ENCODE measurements around the gene RECK. TPM values are rescaled to one million over a fixed set of nuclear protein-coding genes. Genes with fewer than 3 reads are reported as not detected.

Gene RECK
- 0.55 TPM for polyA plus RNA-seq (2012; ENCODE audit: insufficient read length, low read depth)

GRCh38 chr9:36036780-36037548 lies at the start of gene RECK:
Gene RECK, plus strand, starts transcription at chr9:36036913. Its CDS starts 86 bp downstream, at chr9:36036999.
- TF ChIP-seq TAF1 (IDR thresholded peaks at IDR 0.05; ENCODE audit: borderline replicate concordance, insufficient read depth, low read length) (no peak), POLR2AphosphoS5 (IDR thresholded peaks at IDR 0.05; ENCODE audit: low read depth, low read length) (no peak), SIN3A (IDR thresholded peaks at IDR 0.05; ENCODE audit: borderline replicate concordance, insufficient read depth, low read length) (no peak), FOXP2 (optimal IDR thresholded peaks at IDR 0.05; ENCODE audit: borderline replicate concordance, extremely low read depth, extremely low read length, insufficient read depth) (no peak), REST (IDR thresholded peaks at IDR 0.05; ENCODE audit: insufficient read depth in 1 of 2, low read depth in 2 of 2, low read length in 2 of 2) (no peak)

- TF ChIP-seq POLR2AphosphoS5 (IDR thresholded peaks at IDR 0.05; ENCODE audit: low read depth, low read length) (no peak), TAF1 (IDR thresholded peaks at IDR 0.05; ENCODE audit: borderline replicate concordance, insufficient read depth, low read length) (no peak)
Observed at GRCh38 chr9:35990155-35990554, 46.6 kb upstream of the RECK start.

- TF ChIP-seq SIN3A (IDR thresholded peaks at IDR 0.05; ENCODE audit: borderline replicate concordance, insufficient read depth, low read length) (no peak), POLR2AphosphoS5 (IDR thresholded peaks at IDR 0.05; ENCODE audit: low read depth, low read length) (no peak), REST (IDR thresholded peaks at IDR 0.05; ENCODE audit: insufficient read depth in 1 of 2, low read depth in 2 of 2, low read length in 2 of 2) (no peak), FOXP2 (optimal IDR thresholded peaks at IDR 0.05; ENCODE audit: borderline replicate concordance, extremely low read depth, extremely low read length, insufficient read depth) (no peak), TAF1 (IDR thresholded peaks at IDR 0.05; ENCODE audit: borderline replicate concordance, insufficient read depth, low read length) (no peak)
Observed at GRCh38 chr9:35993976-35994720, 42.6 kb upstream of the RECK start.

- TF ChIP-seq FOXP2 (optimal IDR thresholded peaks at IDR 0.05; ENCODE audit: borderline replicate concordance, extremely low read depth, extremely low read length, insufficient read depth) = no peak
- no peak for TF ChIP-seq POLR2AphosphoS5 (IDR thresholded peaks at IDR 0.05; ENCODE audit: low read depth, low read length)
- no peak for TF ChIP-seq SIN3A (IDR thresholded peaks at IDR 0.05; ENCODE audit: borderline replicate concordance, insufficient read depth, low read length)
- TF ChIP-seq TAF1 (IDR thresholded peaks at IDR 0.05; ENCODE audit: borderline replicate concordance, insufficient read depth, low read length) = no peak
- no peak for TF ChIP-seq REST (IDR thresholded peaks at IDR 0.05; ENCODE audit: insufficient read depth in 1 of 2, low read depth in 2 of 2, low read length in 2 of 2)
Observed at GRCh38 chr9:35994959-35995358, 41.8 kb upstream of the RECK start.

- TF ChIP-seq REST (IDR thresholded peaks at IDR 0.05; ENCODE audit: insufficient read depth in 1 of 2, low read depth in 2 of 2, low read length in 2 of 2) = no peak
- TF ChIP-seq TAF1 (IDR thresholded peaks at IDR 0.05; ENCODE audit: borderline replicate concordance, insufficient read depth, low read length) = no peak
- TF ChIP-seq SIN3A (IDR thresholded peaks at IDR 0.05; ENCODE audit: borderline replicate concordance, insufficient read depth, low read length) = no peak
- TF ChIP-seq FOXP2 (optimal IDR thresholded peaks at IDR 0.05; ENCODE audit: borderline replicate concordance, extremely low read depth, extremely low read length, insufficient read depth) = no peak
- TF ChIP-seq POLR2AphosphoS5 (IDR thresholded peaks at IDR 0.05; ENCODE audit: low read depth, low read length) = no peak
Observed at GRCh38 chr9:35996358-35996970, 40.2 kb upstream of the RECK start.

All from PFSK-1 (cell line).